ENCODE data around the gene COG7.

DNA sequence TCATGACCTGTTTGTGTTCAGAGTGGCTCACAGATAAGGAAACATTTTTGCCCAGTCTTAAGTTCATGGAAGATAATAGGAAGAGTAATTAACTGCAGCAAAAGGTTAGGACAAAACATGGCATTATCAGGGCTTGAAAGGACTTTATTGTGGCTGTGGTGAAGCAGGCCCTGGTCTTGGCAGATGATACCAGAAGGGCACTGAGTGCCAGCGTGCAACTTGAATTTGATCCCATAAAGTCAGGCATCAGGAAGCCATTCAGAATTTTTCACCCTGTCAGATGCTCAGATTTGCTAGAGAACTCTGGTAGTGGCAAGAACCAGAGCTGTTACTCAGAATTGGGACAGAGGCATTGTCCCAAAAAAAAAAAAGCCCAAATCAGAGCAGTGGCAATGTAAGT lies 11.2 kb upstream of the COG7 start:
- TF ChIP-seq, protein P1, sequence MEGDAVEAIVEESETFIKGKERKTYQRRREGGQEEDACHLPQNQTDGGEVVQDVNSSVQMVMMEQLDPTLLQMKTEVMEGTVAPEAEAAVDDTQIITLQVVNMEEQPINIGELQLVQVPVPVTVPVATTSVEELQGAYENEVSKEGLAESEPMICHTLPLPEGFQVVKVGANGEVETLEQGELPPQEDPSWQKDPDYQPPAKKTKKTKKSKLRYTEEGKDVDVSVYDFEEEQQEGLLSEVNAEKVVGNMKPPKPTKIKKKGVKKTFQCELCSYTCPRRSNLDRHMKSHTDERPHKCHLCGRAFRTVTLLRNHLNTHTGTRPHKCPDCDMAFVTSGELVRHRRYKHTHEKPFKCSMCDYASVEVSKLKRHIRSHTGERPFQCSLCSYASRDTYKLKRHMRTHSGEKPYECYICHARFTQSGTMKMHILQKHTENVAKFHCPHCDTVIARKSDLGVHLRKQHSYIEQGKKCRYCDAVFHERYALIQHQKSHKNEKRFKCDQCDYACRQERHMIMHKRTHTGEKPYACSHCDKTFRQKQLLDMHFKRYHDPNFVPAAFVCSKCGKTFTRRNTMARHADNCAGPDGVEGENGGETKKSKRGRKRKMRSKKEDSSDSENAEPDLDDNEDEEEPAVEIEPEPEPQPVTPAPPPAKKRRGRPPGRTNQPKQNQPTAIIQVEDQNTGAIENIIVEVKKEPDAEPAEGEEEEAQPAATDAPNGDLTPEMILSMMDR (IDR thresholded peaks at IDR 0.05) = no peak
- TF ChIP-seq EP300 (IDR thresholded peaks at IDR 0.05; ENCODE audit: borderline replicate concordance in 1 of 2, low read depth in 1 of 2, low read length in 1 of 2) (no peak), TAF1 (IDR thresholded peaks at IDR 0.05; ENCODE audit: borderline replicate concordance, low read depth, low read length) (no peak), NRF1 (IDR thresholded peaks at IDR 0.05; ENCODE audit: low read depth, low read length) (no peak), TCF12 (IDR thresholded peaks at IDR 0.05) (no peak)
- TF ChIP-seq, protein P2, sequence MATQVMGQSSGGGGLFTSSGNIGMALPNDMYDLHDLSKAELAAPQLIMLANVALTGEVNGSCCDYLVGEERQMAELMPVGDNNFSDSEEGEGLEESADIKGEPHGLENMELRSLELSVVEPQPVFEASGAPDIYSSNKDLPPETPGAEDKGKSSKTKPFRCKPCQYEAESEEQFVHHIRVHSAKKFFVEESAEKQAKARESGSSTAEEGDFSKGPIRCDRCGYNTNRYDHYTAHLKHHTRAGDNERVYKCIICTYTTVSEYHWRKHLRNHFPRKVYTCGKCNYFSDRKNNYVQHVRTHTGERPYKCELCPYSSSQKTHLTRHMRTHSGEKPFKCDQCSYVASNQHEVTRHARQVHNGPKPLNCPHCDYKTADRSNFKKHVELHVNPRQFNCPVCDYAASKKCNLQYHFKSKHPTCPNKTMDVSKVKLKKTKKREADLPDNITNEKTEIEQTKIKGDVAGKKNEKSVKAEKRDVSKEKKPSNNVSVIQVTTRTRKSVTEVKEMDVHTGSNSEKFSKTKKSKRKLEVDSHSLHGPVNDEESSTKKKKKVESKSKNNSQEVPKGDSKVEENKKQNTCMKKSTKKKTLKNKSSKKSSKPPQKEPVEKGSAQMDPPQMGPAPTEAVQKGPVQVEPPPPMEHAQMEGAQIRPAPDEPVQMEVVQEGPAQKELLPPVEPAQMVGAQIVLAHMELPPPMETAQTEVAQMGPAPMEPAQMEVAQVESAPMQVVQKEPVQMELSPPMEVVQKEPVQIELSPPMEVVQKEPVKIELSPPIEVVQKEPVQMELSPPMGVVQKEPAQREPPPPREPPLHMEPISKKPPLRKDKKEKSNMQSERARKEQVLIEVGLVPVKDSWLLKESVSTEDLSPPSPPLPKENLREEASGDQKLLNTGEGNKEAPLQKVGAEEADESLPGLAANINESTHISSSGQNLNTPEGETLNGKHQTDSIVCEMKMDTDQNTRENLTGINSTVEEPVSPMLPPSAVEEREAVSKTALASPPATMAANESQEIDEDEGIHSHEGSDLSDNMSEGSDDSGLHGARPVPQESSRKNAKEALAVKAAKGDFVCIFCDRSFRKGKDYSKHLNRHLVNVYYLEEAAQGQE (IDR thresholded peaks at IDR 0.05; ENCODE audit: low read depth, low read length) = no peak
- TF ChIP-seq, protein P3, sequence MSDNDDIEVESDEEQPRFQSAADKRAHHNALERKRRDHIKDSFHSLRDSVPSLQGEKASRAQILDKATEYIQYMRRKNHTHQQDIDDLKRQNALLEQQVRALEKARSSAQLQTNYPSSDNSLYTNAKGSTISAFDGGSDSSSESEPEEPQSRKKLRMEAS (IDR thresholded peaks at IDR 0.05; ENCODE audit: low read depth) = no peak
